Neuron (in vitro differentiated cells): ENCODE results near the gene ANKRD11.

Source experiments
- H2AFZ ChIP-seq: one replicate; pipeline ENCODE4 v1.6.1; 2013; ENCODE audit warnings: low read depth, mild to moderate bottlenecking, inconsistent platforms, low read length, moderate library complexity
- H3K27me3 ChIP-seq: one replicate; pipeline ENCODE4 v1.6.1; 2013; ENCODE audit warnings: low read length; ENCODE audit not compliant: insufficient read depth
- H3K36me3 ChIP-seq: one replicate; pipeline ENCODE4 v1.6.1; 2013; ENCODE audit warnings: low read length; ENCODE audit not compliant: insufficient read depth
- H3K4me1 ChIP-seq: one replicate; pipeline ENCODE4 v1.6.1; 2013; ENCODE audit warnings: low read length; ENCODE audit not compliant: insufficient read depth
- H3K4me3 ChIP-seq: 2 replicates; pipeline ENCODE4 v1.5.1; 2013; ENCODE audit warnings: mild to moderate bottlenecking, low read length, moderate library complexity
- H3K9me3 ChIP-seq: one replicate; pipeline ENCODE4 v1.6.1; 2013; ENCODE audit warnings: low read length

ANKRD11 gene

DNA sequence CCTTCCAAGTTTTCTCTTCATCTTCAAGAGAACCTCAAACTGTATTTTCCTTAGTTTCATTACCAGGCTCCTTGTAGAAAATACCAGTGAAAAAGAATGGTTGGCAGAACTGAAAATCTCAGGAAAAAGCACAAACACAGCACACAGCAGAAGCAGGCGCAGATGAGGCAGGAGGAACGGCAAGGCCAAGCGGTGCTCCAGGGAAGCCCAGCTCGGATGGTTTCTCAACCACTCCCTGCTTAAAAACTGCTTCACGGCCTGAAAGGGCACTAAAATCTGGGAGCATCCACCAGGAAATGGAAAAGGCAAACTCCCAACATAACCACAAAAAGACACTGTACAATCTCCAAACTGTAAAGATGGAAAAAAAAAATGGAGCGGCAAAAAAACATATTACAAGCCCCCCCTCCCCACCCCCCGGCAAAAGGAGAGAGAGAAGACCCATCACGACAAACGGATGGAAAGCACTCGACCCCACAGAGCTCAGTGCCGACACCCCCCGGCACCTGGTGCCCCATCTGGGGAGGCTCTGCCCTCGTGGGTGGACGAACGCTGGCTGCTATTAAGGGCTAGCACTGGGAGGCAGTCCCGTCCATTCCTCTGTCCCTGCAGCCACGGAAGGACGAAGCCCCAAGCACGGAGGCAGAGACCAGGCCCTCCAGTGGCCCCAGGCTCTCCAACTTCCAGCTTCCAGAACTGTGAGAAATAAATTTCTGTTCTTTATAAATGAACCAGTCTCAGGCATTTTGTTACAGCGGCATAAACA, 145.3 kb downstream of the ANKRD11 start:
- H3K9me3 ChIP-seq, result no peaks in the 10 kb centered on the region
- H3K36me3 ChIP-seq, result no peaks in the 10 kb centered on the region
- H2AFZ ChIP-seq, result no peak overlapping the region
- no peaks in the 10 kb centered on the region for H3K27me3 ChIP-seq
- no peak overlapping the region for H3K4me3 ChIP-seq
- peaks cover 36% of the 10 kb centered on the region for H3K4me1 ChIP-seq

DNA sequence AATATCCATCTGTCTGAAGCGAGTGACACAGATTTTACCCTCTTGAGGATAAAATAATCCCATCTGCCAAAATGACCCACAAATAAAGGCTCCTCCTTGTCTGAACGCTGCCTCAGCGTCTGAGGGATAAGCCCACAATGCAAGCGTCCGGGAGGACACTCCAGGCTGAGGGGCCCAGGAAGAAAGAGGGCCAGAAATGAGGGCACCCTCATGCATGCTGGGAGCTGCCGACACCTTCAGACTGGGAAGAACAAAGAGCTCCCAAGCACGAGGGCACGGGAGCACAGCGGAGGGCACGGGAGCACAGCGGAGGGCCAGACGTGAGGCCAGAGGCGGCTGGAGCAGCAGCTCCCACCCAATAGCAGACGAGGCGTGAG, 145.9 kb downstream of the ANKRD11 start:
- no peaks in the 10 kb centered on the region for H3K9me3 ChIP-seq
- no peaks in the 10 kb centered on the region for H3K36me3 ChIP-seq
- H2AFZ ChIP-seq, result no peak overlapping the region

DNA sequence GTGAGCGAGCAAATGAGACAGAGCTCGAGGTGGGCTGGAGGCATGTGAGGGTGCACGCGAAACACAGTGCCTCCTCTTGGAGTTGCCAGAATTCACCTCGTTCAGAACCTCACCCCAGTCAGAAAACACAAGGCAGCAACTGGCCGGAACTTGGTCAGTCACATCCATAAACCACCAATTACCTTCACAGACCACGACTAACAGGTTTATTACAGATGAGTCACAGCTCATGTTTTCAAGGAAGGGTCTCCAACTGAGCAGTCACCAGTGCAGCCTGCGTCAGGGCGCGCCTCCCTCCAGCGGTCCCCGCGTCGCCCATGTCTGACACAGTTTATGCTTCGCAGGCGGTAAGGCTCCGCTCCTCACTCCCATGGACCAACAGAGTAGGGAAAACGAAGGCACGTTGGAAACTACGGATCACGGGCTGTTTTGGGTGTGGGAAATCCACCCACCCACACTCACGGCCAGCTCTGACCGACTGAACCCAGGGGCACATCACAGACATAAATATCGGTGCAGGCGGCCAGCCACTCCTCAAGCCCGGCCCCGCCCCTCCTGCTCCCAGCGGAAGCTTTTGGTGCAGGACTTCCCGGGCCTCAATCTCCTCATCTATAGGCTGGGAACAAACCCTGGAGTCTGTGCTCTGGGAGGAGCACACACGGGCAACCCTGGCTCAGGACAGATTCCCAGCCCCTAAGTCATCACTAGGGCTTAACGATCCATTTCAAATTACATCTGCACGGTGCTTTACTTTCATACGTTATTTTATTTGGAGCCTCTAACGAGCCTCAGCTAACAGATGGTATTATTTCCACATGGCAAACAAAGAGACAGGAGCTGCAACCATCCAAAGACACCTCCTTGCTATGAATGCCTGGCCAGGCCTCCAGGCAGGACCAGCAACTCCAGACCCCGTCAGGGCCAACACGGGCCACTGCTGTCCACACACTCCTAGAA, 146.6 kb downstream of the ANKRD11 start:
- no peaks in the 10 kb centered on the region for H3K27me3 ChIP-seq
- H3K9me3 ChIP-seq, result no peaks in the 10 kb centered on the region

More for the DNA sequence above, 145.9 kb downstream of the ANKRD11 start:
- no peaks in the 10 kb centered on the region for H3K27me3 ChIP-seq
- H3K4me3 ChIP-seq, result no peak overlapping the region
- peaks cover 36% of the 10 kb centered on the region for H3K4me1 ChIP-seq

DNA sequence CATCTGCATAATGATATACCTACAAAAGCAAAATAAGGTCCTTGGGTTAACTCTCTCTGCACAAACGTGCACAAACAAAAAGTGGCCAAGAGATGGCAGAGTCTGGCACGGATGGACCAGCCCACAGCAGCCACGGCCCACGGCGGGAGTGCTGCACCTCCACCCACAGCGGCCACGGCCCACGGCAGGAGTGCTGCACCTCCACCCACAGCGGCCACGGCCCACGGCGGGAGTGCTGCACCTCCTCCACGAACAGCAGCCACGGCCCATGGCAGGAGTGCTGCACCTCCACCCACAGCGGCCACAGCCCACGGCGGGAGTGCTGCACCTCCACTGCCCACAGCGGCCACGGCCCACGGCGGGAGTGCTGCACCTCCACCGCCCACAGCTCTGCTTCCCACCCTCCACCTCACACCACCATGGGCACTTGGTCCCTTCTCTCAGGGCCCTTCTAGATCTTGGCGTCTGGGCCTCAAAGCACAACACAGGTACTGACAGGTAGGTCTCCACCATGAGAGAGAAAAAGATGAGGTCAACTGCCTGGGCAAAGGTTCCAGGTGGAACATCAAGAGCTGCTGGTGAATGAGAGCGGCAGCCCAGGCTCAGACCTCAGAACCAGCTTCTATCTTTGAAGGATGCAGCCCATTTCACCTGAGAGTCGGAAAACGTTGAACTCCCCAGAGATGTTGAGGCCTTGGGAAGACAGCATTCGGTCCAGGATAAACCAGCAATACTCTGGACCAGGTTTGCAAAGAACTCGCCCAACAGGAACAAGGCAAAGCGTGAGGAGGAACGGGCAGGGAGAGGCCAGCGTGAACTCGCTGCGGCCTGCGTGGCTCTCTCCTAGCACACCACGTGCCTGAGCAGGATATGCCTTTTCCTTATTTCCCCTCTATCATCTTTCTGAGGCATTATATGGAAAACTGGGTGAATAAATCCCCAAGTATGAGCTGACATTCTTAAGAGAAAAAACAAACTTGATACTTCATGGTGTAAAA, 148.4 kb downstream of the ANKRD11 start:
- no peak overlapping the region for H3K4me3 ChIP-seq
- H3K36me3 ChIP-seq, result no peaks in the 10 kb centered on the region
- H3K9me3 ChIP-seq, result no peaks in the 10 kb centered on the region
- no peaks in the 10 kb centered on the region for H3K27me3 ChIP-seq
- H3K4me1 ChIP-seq, result peaks cover 36% of the 10 kb centered on the region
- H2AFZ ChIP-seq, result no peak overlapping the region

More for the DNA sequence above, 146.6 kb downstream of the ANKRD11 start:
- no peak overlapping the region for H2AFZ ChIP-seq
- no peaks in the 10 kb centered on the region for H3K36me3 ChIP-seq
- no peak overlapping the region for H3K4me3 ChIP-seq
- H3K4me1 ChIP-seq, result peaks cover 36% of the 10 kb centered on the region

DNA sequence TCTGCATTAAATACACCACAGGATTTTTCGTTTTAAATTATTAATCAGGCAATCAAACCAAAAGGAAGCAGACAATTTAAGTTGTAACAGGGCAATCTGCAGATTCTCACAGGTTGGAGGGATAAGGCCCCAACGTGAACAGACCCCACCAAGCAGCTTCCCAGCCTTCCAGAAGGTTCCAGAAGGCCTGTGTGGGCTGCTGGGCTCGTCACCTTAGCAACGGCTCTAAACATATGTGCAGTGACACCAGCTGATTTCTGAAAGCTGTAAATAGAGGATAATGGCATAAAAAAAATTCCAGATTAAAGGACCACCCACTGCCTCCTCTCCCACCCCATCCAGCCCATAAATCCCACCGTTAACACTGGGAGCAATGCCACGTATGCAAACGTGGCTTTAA, 149.1 kb downstream of the ANKRD11 start:
- no peak overlapping the region for H2AFZ ChIP-seq
- H3K27me3 ChIP-seq, result no peaks in the 10 kb centered on the region
- H3K4me1 ChIP-seq, result peaks cover 37% of the 10 kb centered on the region
- H3K4me3 ChIP-seq, result no peak overlapping the region
- H3K9me3 ChIP-seq, result no peaks in the 10 kb centered on the region
- no peaks in the 10 kb centered on the region for H3K36me3 ChIP-seq

DNA sequence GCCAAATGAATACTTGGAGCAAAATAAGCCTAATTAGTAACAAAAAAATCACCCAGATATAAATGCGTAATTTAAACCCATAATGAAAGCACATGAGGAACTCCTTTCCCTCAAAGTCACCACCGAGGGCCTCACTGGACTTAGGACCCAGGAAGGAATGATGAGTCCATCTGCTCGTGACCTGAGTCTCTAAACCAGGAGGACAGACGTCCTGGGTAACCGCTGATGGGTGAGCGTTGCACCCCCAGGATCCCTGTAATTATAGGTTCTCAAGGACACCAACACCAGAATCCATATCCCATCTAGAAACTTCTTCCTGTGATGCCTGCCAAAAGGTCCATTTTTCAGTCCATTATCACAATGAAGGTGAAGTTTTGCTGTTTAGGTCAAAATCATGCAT, 151.5 kb downstream of the ANKRD11 start:
- H3K4me1 ChIP-seq, result peaks cover 40% of the 10 kb centered on the region
- H3K36me3 ChIP-seq, result no peaks in the 10 kb centered on the region
- no peak overlapping the region for H2AFZ ChIP-seq
- no peak overlapping the region for H3K4me3 ChIP-seq
- H3K27me3 ChIP-seq, result no peaks in the 10 kb centered on the region
- no peaks in the 10 kb centered on the region for H3K9me3 ChIP-seq

DNA sequence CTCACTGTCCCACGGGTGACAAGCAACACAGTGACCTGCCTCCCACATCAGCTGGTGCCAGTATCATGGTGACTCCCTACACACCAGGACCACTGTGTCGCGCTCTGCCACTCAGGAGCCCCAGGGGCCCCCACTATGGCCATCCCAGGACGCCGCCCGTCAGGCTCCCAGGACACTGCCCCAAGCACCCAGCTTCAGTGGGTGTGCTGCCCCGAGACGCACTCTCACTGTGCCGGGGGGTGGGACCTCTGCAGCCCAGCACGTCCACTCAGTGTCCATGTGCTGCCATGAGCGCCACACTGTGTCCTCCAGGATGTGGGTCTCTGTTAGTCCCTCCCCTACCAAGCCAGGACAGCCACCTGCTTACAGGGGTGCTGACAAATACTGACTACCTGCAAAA, 152.4 kb downstream of the ANKRD11 start:
- no peak overlapping the region for H2AFZ ChIP-seq

DNA sequence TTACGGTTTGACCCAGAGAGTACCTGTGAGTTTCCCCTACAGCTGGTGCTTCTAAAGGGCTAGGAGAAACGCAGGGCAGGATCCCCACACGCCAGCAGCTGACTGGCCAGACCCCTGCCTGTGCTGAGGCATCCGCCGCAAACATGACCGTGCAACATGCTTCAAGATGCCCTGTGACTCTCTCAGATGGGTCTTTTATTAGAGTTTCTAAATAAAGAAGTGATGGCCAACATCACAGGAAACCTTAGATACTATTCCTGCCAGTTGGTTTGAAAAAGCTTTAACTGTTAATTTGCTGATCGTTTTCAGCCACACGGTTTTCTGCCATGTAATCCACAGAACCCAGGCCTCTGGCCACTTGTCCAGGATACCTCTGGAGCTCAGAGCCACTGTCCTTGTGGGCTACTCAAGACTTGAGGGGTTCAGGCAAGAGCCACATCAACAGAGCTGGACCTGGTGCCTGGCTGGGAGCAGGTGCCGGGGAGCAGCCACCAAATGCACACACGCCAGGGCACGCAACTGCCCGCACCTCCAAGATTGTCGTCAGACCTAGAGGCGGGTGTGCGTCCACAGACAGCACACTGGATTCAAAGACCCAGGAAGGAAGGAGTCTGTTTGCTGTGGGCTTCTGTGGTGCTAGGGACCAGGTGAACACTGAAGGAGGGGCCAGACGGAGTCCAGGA, 154.4 kb downstream of the ANKRD11 start:
- Histone ChIP-seq H3K27me3 (no peaks in the 10 kb centered on the region), H3K9me3 (no peaks in the 10 kb centered on the region), H3K36me3 (no peaks in the 10 kb centered on the region), H2AFZ (no peak overlapping the region), H3K4me3 (no peak overlapping the region), H3K4me1 (peaks cover 45% of the 10 kb centered on the region)

More for the DNA sequence above, 152.4 kb downstream of the ANKRD11 start:
- Histone ChIP-seq H3K27me3 (no peaks in the 10 kb centered on the region), H3K4me3 (no peak overlapping the region), H3K9me3 (no peaks in the 10 kb centered on the region), H3K4me1 (peaks cover 42% of the 10 kb centered on the region), H3K36me3 (no peaks in the 10 kb centered on the region)

DNA sequence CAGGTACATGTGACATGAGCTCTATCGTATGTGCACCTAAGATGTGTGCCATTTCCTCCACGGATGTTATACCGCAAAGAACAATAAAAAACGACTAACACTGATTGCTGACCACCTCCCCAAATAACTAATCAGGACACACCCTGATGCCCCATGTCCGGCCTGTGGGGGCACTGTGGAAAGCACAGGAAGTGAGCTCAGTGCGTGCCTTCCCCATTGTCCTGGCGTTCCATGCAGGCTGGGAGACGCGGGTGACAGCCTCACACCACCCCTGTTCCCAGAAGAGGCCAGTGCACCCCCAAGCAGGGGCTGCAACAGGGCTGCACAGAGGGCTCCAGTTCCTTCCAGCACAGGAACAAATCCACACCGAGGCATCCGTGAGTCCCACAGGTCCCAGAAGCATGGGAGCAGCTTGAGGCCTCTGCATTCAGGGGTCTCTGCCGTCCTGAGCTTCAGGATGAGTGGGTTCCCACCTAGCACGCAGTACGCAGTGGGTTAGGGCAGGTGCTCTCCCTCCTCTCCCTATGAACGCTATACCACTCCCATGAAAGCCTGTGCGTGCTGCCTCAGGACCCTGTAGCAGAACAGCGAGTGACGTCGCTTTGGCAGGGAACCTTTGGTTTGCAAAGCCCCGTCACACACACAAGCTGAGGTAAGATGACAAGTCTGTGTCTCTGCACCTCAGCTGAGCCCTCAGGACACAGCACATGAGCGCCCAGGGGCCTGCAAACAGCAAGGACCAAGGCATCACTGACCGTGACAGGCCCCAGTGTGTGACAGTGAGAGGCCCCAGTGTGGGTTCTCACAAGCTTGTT, 155.2 kb downstream of the ANKRD11 start:
- H3K9me3 ChIP-seq, result no peaks in the 10 kb centered on the region
- H3K4me1 ChIP-seq, result peaks cover 42% of the 10 kb centered on the region
- H3K27me3 ChIP-seq, result no peaks in the 10 kb centered on the region
- no peak overlapping the region for H3K4me3 ChIP-seq
- no peaks in the 10 kb centered on the region for H3K36me3 ChIP-seq
- H2AFZ ChIP-seq, result no peak overlapping the region

DNA sequence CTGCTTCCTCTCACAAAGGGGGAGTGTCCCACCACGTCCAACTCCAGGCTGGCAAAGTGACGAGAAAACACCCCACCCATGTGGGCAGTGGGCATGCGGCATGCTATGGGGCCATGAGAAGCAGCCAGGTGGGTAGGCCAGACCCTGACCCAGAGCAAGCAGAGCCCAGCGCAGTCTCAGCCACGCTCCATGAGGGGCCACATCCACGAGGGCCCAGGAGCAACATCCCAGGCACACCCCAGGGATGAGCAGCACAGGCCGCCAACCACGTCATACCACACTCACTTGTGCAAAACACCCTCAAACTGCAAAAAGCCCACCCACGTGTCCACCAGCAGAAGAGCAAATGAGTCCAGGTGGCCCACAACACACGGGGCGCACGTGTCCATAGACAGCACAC, 155.9 kb downstream of the ANKRD11 start:
- no peak overlapping the region for H3K4me3 ChIP-seq
- no peaks in the 10 kb centered on the region for H3K36me3 ChIP-seq
- no peaks in the 10 kb centered on the region for H3K27me3 ChIP-seq
- H3K9me3 ChIP-seq, result no peaks in the 10 kb centered on the region
- H3K4me1 ChIP-seq, result peaks cover 42% of the 10 kb centered on the region
- H2AFZ ChIP-seq, result no peak overlapping the region

DNA sequence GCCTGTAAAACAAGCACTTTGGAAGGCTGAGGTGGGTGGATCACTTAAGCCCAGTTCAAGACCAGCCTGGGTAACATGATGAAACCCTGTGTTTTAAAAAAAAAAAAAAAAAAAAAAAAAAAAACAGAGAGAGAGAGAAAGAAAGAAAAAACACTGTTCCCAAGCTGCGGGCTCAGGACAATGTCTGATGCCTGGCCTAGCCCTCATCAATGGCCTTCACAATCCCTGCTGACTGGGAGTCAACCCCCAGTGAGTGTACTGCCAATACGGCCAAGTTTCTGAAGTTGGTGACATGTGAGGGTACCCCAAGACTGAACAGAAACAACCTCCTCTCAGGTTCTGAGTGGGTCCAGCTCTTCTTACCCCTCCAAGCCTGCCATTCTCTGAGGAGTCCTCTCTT, 156.3 kb downstream of the ANKRD11 start:
- Histone ChIP-seq H3K9me3 (no peaks in the 10 kb centered on the region), H3K27me3 (no peaks in the 10 kb centered on the region), H3K4me1 (peaks cover 42% of the 10 kb centered on the region), H3K4me3 (no peak overlapping the region), H3K36me3 (peaks cover 2% of the 10 kb centered on the region), H2AFZ (no peak overlapping the region)
